HG02798 (cell line): Measurements from ENCODE around the gene SEMA6A.

Experiments
- ATAC-seq: cut with Tn5 transposase; IDR thresholded peaks from one replicate; pipeline ENCODE4 v1.9.1; 2021; ENCODE audit warnings: mild to moderate bottlenecking; ENCODE audit not compliant: unreplicated experiment, poor library complexity

Gene SEMA6A

GRCh38 chr5:116502616-116503015 is 72.0 kb downstream of the SEMA6A start:
- ATAC-seq, result no peak

- ATAC-seq, result no peak
Observed at GRCh38 chr5:116502138-116502537, 72.5 kb downstream of the SEMA6A start.

GRCh38 chr5:116498503-116499048 is 76.0 kb downstream of the SEMA6A start:
- ATAC-seq, result no peak

- ATAC-seq, result no peak
Observed at GRCh38 chr5:116497631-116498030, 77.0 kb downstream of the SEMA6A start.

GRCh38 chr5:116495786-116496357 is 78.8 kb downstream of the SEMA6A start:
- no peak for ATAC-seq

- no peak for ATAC-seq
Observed at GRCh38 chr5:116494784-116495450, 79.7 kb downstream of the SEMA6A start.

GRCh38 chr5:116492776-116493175 is 81.8 kb downstream of the SEMA6A start:
- ATAC-seq, result peak; percentile 34

GRCh38 chr5:116492016-116492623 is 82.5 kb downstream of the SEMA6A start:
- ATAC-seq, result no peak

- ATAC-seq, result no peak
Observed at GRCh38 chr5:116488356-116489041, 86.1 kb downstream of the SEMA6A start.

GRCh38 chr5:116487045-116487444 is 87.6 kb downstream of the SEMA6A start:
- no peak for ATAC-seq

GRCh38 chr5:116486588-116486987 is 88.0 kb downstream of the SEMA6A start:
- ATAC-seq, result no peak

- ATAC-seq, result no peak
Observed at GRCh38 chr5:116484645-116485044, 90.0 kb downstream of the SEMA6A start.

GRCh38 chr5:116482394-116482793 is 92.2 kb downstream of the SEMA6A start:
- ATAC-seq, result no peak

GRCh38 chr5:116480894-116481510 is 93.6 kb downstream of the SEMA6A start:
- ATAC-seq, result no peak

- ATAC-seq, result no peak
Observed at GRCh38 chr5:116479776-116480675, 94.6 kb downstream of the SEMA6A start.

- ATAC-seq, result no peak
Observed at GRCh38 chr5:116478491-116478890, 96.1 kb downstream of the SEMA6A start.

- no peak for ATAC-seq
Observed at GRCh38 chr5:116476897-116477537, 97.6 kb downstream of the SEMA6A start.

GRCh38 chr5:116475338-116475737 is 99.3 kb downstream of the SEMA6A start:
- peak; percentile 60 for ATAC-seq

- no peak for ATAC-seq
Observed at GRCh38 chr5:116473706-116474105, 100.9 kb downstream of the SEMA6A start.
